ENCODE data around the gene DNAJC12.

DNA sequence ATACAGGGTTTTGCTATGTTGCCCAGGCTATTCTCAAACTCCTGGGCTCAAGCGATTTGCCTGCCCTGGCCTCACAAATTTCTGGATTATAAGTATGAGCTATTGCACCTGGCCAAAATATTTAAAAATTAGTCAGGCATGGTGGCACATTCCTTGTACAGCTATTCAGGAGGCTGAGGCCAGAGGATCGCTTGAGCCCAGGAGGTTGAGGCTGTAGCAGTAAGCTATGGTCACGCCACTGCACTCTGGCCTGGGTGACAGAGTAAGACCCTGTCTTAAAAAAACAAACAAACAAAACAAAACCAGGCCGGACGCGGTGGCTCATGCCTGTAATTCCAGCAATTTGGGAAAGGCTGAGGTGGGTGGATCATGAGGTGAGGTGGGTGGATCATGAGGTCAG, 32.0 kb upstream of the DNAJC12 start:
- TF ChIP-seq, protein P1, sequence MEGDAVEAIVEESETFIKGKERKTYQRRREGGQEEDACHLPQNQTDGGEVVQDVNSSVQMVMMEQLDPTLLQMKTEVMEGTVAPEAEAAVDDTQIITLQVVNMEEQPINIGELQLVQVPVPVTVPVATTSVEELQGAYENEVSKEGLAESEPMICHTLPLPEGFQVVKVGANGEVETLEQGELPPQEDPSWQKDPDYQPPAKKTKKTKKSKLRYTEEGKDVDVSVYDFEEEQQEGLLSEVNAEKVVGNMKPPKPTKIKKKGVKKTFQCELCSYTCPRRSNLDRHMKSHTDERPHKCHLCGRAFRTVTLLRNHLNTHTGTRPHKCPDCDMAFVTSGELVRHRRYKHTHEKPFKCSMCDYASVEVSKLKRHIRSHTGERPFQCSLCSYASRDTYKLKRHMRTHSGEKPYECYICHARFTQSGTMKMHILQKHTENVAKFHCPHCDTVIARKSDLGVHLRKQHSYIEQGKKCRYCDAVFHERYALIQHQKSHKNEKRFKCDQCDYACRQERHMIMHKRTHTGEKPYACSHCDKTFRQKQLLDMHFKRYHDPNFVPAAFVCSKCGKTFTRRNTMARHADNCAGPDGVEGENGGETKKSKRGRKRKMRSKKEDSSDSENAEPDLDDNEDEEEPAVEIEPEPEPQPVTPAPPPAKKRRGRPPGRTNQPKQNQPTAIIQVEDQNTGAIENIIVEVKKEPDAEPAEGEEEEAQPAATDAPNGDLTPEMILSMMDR (IDR thresholded peaks at IDR 0.05), result no peak
- TF ChIP-seq POLR2A (IDR thresholded peaks at IDR 0.05), result no peak

All from heart left ventricle (tissue), 13 donors.